ENCODE results near the gene E2F7. TPM values are rescaled to one million over a fixed set of nuclear protein-coding genes. Genes with fewer than 3 reads are reported as not detected.
"Not testable (repeated sequence)": the region's sequence is repeated elsewhere in the genome, so short reads cannot be mapped to it uniquely, and the experiment has no call there.

E2F7 gene
- total RNA-seq, 2 donors from 2014 or later, result 13.6 to 14.7 TPM

GRCh38 chr12:77078231-77078630 lies 12.9 kb upstream of the E2F7 start:
- H3K27me3 Mint-ChIP-seq, result peaks cover 32% of the 10 kb centered on the region
- peaks cover 9% of the 10 kb centered on the region for H3K9me3 Mint-ChIP-seq
- no peak overlapping the region for H3K27ac Mint-ChIP-seq
- no peak overlapping the region for H3K4me3 Mint-ChIP-seq
- ATAC-seq (replicated peaks), result no peak
- no peaks in the 10 kb centered on the region for H3K36me3 Mint-ChIP-seq (ENCODE audit: low read depth)
- no peaks in the 10 kb centered on the region for H3K4me1 Mint-ChIP-seq

- Mint-ChIP-seq H3K4me1 (no peaks in the 10 kb centered on the region), H3K27ac (no peak overlapping the region), H3K36me3 (ENCODE audit: low read depth) (no peaks in the 10 kb centered on the region), H3K4me3 (no peak overlapping the region), H3K27me3 (peaks cover 32% of the 10 kb centered on the region), H3K9me3 (peaks cover 9% of the 10 kb centered on the region)
- ATAC-seq (replicated peaks), result no peak
Measured at GRCh38 chr12:77076886-77077285, 11.5 kb upstream of the E2F7 start.

- H3K4me1 Mint-ChIP-seq; ATAC-seq (replicated peaks); H3K27ac Mint-ChIP-seq; H3K9me3 Mint-ChIP-seq; H3K36me3 Mint-ChIP-seq (ENCODE audit: low read depth); H3K4me3 Mint-ChIP-seq: not testable (repeated sequence)
- peaks cover 21% of the 10 kb centered on the region for H3K27me3 Mint-ChIP-seq
Measured at GRCh38 chr12:77073894-77074293, 8.5 kb upstream of the E2F7 start.

- Mint-ChIP-seq H3K36me3 (ENCODE audit: low read depth) (no peaks in the 10 kb centered on the region), H3K4me3 (no peak overlapping the region), H3K9me3 (peaks cover 6% of the 10 kb centered on the region), H3K27me3 (peaks cover 18% of the 10 kb centered on the region), H3K27ac (no peak overlapping the region), H3K4me1 (no peaks in the 10 kb centered on the region)
- no peak for ATAC-seq (replicated peaks)
Measured at GRCh38 chr12:77072833-77073495, 7.6 kb upstream of the E2F7 start.

- no peak for ATAC-seq (replicated peaks)
- Mint-ChIP-seq H3K4me3 (no peak overlapping the region), H3K4me1 (no peaks in the 10 kb centered on the region), H3K36me3 (ENCODE audit: low read depth) (no peaks in the 10 kb centered on the region), H3K27me3 (no peaks in the 10 kb centered on the region), H3K27ac (no peak overlapping the region), H3K9me3 (no peaks in the 10 kb centered on the region)
Measured at GRCh38 chr12:77070800-77071449, 5.6 kb upstream of the E2F7 start.

GRCh38 chr12:77070382-77070781 lies 5.0 kb upstream of the E2F7 start:
- no peak for ATAC-seq (replicated peaks)
- Mint-ChIP-seq H3K4me1 (no peaks in the 10 kb centered on the region), H3K36me3 (ENCODE audit: low read depth) (no peaks in the 10 kb centered on the region), H3K4me3 (no peak overlapping the region), H3K27me3 (no peaks in the 10 kb centered on the region), H3K27ac (no peak overlapping the region), H3K9me3 (no peaks in the 10 kb centered on the region)

GRCh38 chr12:77064896-77065360 lies 441 bp downstream of the E2F7 start:
- peak overlapping the region; percentile 92 for H3K4me3 Mint-ChIP-seq
- peak; percentile 30 for ATAC-seq (replicated peaks)
- H3K27me3 Mint-ChIP-seq, result peaks cover 7% of the 10 kb centered on the region
- no peaks in the 10 kb centered on the region for H3K9me3 Mint-ChIP-seq
- peaks cover 27% of the 10 kb centered on the region for H3K36me3 Mint-ChIP-seq (ENCODE audit: low read depth)
- peak overlapping the region; percentile 64 for H3K27ac Mint-ChIP-seq
- peaks cover 9% of the 10 kb centered on the region for H3K4me1 Mint-ChIP-seq

- Mint-ChIP-seq H3K4me3 (peak overlapping the region; percentile 21), H3K4me1 (peaks cover 9% of the 10 kb centered on the region), H3K27ac (no peak overlapping the region), H3K27me3 (peaks cover 7% of the 10 kb centered on the region), H3K36me3 (ENCODE audit: low read depth) (peaks cover 27% of the 10 kb centered on the region), H3K9me3 (no peaks in the 10 kb centered on the region)
- ATAC-seq (replicated peaks), result no peak
Measured at GRCh38 chr12:77062846-77063461, 2.4 kb downstream of the E2F7 start.

GRCh38 chr12:77062396-77062795 lies 3.0 kb downstream of the E2F7 start:
- Mint-ChIP-seq H3K36me3 (ENCODE audit: low read depth) (peaks cover 27% of the 10 kb centered on the region), H3K9me3 (no peaks in the 10 kb centered on the region), H3K4me1 (peaks cover 9% of the 10 kb centered on the region), H3K27me3 (peaks cover 7% of the 10 kb centered on the region), H3K4me3 (no peak overlapping the region), H3K27ac (no peak overlapping the region)
- ATAC-seq (replicated peaks), result no peak

- H3K4me1 Mint-ChIP-seq, result peaks cover 9% of the 10 kb centered on the region
- H3K27me3 Mint-ChIP-seq, result peaks cover 7% of the 10 kb centered on the region
- no peak overlapping the region for H3K4me3 Mint-ChIP-seq
- ATAC-seq (replicated peaks), result no peak
- H3K36me3 Mint-ChIP-seq (ENCODE audit: low read depth), result peaks cover 27% of the 10 kb centered on the region
- H3K27ac Mint-ChIP-seq, result no peak overlapping the region
- H3K9me3 Mint-ChIP-seq, result no peaks in the 10 kb centered on the region
Measured at GRCh38 chr12:77060883-77061240, 4.5 kb downstream of the E2F7 start.

- peaks cover 7% of the 10 kb centered on the region for H3K27me3 Mint-ChIP-seq
- no peak overlapping the region for H3K4me3 Mint-ChIP-seq
- H3K36me3 Mint-ChIP-seq (ENCODE audit: low read depth), result peaks cover 27% of the 10 kb centered on the region
- peaks cover 9% of the 10 kb centered on the region for H3K4me1 Mint-ChIP-seq
- H3K27ac Mint-ChIP-seq, result no peak overlapping the region
- ATAC-seq (replicated peaks), result no peak
- no peaks in the 10 kb centered on the region for H3K9me3 Mint-ChIP-seq
Measured at GRCh38 chr12:77060136-77060882, 5.1 kb downstream of the E2F7 start.

GRCh38 chr12:77058740-77059139 lies 6.6 kb downstream of the E2F7 start:
- Mint-ChIP-seq H3K9me3 (no peaks in the 10 kb centered on the region), H3K27me3 (peaks cover 3% of the 10 kb centered on the region), H3K36me3 (ENCODE audit: low read depth) (peaks cover 21% of the 10 kb centered on the region)

GRCh38 chr12:77054851-77055250 lies 10.5 kb downstream of the E2F7 start:
- H3K27me3 Mint-ChIP-seq, result no peaks in the 10 kb centered on the region
- no peak overlapping the region for H3K27ac Mint-ChIP-seq
- H3K9me3 Mint-ChIP-seq, result no peaks in the 10 kb centered on the region
- ATAC-seq (replicated peaks), result no peak
- H3K4me1 Mint-ChIP-seq, result no peaks in the 10 kb centered on the region
- H3K36me3 Mint-ChIP-seq (ENCODE audit: low read depth), result no peaks in the 10 kb centered on the region
- no peak overlapping the region for H3K4me3 Mint-ChIP-seq

More at GRCh38 chr12:77058740-77059139, 6.6 kb downstream of the E2F7 start:
- no peak for ATAC-seq (replicated peaks)
- H3K27ac Mint-ChIP-seq, result no peak overlapping the region
- H3K4me3 Mint-ChIP-seq, result no peak overlapping the region
- peaks cover 3% of the 10 kb centered on the region for H3K4me1 Mint-ChIP-seq

- Mint-ChIP-seq H3K4me3 (no peak overlapping the region), H3K27me3 (no peaks in the 10 kb centered on the region), H3K36me3 (ENCODE audit: low read depth) (no peaks in the 10 kb centered on the region), H3K9me3 (no peaks in the 10 kb centered on the region), H3K27ac (no peak overlapping the region), H3K4me1 (no peaks in the 10 kb centered on the region)
- ATAC-seq (replicated peaks), result no peak
Measured at GRCh38 chr12:77053259-77053658, 12.1 kb downstream of the E2F7 start.

Measured in activated T-helper 17 cell treated with anti-CD3 and anti-CD28 coated beads, Interleukin-2, amount 50 U/mL, for 72 hours (primary cell).